COLO829 (cell line): ENCODE results near the gene SKAP2.
"Not testable (repeated sequence)": the region's sequence is repeated elsewhere in the genome, so short reads cannot be mapped to it uniquely, and the experiment has no call there.

ENCODE experiments used
- DNase-seq: peaks from one replicate; pipeline ENCODE4 v3.0.0; 2012; ENCODE audit warnings: low spot score

SKAP2 gene

DNA sequence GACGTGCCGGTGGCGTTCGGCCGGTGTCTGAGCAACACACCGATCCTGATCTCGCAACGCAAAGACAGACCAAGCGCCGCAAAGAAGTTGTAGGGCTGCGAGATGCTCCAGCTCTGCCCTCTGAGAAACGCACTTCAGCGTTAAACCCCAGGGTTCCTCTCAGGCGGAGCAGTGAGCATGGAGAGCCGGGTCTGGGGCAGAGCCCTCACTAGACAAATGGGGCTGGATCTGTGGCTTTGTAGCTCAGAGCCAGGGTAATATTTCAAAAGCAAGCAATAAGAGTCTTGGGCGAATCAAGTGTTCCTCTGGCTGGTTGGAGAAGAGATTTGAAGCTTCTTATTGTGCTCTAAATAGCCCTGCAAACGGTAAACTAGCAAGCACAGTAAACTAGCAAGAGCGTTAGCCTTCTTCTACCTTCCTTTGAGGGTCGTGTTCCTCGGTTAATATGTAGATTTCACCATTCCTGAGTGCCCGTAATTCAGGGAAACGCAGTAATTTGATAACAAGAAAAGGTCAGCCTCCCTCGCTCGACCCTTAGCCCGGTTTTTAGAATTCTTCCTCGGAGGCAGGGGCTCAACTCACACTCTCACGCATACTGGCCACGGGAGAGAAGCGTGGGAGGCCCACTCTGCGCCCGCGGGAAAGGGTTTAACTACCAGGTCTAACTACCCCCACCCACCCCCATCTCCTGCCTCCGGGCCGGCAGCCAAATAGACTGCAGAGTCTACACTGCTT is 6.7 kb downstream of the SKAP2 start:
- no peak for DNase-seq

DNA sequence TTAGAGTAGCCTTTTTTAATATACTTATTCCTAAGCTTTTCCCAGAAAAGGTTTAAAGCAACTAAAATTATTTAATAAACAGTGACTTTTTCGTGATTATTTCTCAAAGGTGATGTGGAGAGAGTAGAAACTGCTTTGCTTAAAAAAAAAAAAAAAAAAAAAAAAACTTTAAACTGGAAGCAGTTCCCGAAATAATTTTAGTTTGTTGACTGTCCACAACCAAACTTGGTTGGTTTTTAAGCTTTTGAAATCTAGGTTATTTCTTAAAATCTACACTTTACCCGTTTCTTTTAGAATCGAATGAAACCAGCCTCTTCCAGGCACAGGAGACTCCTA is 7.3 kb downstream of the SKAP2 start:
- DNase-seq, result no peak

DNA sequence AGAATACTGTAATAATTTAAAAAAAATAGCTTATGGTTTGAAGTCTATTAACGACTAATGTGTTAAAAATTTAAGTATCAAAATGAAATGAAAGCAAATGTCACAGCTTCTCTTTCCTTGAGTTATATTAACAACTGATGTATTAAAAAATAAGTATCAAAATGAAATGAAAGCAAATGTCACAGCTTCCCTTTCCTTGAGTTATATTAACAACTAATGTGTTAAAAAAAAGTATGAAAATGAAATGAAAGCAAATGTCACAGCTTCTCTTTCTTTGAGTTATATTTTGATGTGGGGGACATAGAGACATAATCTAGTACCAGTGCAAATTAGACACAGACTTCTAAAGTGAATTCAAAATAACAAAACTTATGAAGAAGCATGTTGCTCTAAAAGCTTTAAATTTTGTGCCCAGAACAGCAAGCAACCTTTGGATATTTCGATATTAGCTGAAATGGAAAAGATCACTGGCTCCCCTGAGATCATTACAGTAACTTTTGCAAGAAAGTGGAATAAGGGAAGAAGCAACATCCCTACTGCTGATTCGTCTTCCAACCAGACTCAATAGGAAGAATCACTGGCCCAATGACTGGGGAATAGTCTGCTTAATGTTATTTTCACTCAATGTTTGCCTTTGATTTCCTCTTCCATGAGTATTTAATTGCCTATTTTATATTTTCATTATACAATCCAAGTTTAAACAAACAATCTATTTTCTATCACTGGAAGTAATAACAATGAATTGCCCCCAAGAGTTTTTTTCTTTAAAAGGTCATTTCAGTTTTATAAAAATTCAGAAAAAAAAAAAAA is 8.0 kb downstream of the SKAP2 start:
- no peak for DNase-seq

DNA sequence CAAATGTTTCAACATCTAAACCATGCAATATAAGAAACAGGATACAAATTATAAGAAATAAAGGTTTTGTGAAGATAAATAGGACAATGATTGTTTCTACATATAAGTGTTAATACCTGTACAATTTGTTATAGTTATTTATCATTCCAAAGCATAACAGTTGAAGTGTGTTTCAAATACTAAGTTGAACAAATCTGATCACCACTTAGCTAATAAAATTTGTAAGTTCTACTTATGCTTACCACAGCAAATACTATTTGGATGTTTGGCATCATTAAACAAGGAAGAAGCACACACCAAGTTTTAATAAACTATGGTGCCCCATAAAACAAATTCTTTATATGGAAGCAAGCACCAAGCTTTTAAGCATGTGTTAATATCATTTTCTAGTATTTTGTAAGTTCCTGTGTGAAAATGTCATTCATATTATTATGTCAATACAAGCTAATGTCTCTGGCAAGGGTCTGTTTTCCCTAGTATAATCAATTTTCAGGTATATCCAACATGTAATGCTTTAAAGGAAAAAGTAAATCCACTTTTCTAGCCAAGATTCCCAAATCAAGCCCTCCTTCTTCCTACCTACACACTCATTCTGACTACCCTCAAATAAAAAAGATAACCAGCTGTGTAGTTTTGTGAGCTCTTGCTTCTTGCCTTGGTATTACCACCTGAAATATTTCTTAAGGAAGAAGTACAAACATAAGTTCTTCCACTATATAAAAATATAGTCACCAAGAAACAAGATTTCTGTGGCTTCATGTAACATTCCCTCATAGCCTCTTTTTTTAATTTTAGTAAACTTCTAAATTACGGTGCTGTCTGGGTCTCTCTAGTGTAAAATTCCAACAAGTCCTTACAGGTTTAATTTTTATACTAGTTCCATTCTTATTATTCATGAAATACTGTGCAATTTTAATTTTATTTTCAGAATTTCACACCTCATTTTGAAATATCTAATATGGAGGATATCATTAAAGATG is 9.2 kb downstream of the SKAP2 start:
- no peak for DNase-seq

DNA sequence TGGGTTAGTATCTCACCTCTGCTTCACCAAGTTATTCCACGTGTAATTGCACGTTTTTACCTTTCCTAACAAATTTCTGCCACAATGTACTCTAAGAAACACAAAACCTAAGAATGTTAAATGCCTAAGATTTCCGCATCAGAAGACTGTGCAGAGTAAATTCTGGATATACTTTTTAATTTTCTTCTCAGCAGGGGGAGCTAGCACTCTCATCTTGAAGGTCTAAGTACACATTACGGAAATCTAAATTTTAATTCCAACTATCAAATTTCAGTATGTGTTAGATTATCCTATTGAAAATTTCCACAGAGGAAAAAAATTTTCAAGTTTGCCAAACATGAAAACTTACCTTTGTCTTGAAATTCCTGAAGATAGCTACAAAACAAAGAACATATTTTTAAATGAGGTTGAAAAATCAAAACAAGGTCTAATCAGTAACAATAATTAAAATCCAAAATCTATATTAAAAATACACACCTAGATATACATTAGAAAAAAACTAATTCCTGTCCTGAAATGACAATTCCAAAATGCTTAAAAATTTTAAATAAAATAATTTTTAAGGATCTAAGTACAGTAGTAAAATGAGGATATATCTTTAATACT is 10.5 kb downstream of the SKAP2 start:
- no peak for DNase-seq

DNA sequence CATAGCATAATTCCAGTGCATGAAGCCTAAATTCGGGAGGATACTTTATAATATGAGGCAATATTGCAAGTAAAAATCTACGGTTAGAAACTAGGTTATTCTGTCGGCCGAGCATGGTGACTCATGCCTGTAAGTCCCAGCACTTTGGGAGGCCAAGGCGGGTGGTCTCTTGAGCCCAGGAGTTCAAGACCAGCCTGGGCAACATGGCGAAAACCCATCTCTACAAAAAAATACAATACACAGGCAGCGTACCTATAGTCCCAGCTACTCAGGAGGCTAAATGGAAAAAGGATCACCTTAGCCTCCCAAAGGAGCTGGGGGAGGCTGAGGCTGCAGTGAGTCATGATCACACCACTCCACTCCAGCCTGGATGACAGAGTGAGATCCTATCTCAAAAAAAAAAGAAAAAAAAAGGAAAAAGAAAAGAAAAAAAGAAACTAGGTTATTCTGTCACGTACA is 14.2 kb downstream of the SKAP2 start:
- no peak for DNase-seq

DNA sequence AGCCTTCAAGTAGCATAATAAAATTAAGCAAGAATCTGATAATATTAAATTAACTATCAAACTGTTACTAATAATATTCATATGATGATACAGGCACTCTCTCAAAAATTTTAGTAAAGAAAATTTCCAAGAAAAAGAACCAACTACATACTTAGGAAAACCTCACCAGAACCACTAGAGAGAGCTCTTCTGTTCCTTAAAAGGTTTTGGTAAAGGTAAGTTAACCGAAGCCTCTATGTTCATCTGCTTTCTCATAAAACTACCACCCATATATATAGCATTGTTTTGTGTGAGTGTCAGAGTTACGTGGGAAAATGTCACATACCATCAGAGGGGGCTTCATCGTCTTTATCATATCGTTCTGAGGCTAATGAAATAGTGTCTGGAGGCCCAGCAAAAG is 20.7 kb downstream of the SKAP2 start:
- DNase-seq, result no peak

DNA sequence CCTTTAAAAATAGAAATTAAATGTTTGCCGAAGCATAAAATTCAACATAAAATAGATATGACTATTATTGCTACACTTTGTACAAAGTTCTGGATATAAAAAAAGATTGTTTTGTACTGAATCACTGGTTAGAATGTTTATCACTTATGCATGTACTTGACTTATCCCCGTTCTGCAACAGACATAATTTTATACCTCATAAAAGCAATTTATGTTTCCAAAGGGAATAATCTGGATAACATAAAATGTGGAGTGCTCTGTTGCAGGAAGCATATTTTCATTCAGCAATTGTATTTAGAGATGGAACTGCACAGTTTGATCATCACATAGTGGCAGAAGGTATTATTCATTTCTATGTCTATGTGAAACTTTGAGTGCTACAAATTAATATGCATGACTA is 21.5 kb downstream of the SKAP2 start:
- no peak for DNase-seq

DNA sequence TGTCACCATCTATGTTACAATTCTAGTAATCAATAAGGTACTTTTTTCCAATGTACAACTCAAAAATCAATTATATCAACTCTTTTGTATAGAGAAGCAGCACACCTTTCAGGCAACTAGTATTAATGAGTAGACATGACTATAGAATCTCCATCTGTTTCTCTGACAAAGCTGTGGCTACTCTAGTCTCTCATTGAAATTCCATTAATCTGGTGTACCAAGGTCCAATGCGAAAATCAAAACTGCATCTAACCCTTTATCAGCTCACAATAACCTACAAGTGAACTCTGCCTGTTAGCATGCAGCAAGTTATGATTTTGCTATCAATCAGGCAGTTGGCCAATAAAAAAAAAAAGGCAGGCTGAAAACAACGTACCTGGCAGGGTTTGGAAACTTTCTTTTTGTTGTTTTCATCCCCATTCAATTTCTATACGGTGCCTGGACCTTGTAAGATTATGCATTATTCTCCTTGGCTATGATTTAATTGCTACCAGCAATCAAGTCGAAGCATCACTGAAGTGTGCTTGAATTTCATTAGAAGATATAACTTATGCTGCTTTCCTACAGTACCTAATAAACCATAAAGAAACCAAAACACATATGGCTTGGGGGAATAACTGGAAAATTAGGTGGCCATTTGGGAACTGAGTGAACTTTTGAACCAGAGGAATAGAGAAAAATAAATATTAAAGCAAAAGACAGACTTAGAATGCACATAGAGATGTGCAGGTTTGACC is 23.2 kb downstream of the SKAP2 start:
- no peak for DNase-seq

DNA sequence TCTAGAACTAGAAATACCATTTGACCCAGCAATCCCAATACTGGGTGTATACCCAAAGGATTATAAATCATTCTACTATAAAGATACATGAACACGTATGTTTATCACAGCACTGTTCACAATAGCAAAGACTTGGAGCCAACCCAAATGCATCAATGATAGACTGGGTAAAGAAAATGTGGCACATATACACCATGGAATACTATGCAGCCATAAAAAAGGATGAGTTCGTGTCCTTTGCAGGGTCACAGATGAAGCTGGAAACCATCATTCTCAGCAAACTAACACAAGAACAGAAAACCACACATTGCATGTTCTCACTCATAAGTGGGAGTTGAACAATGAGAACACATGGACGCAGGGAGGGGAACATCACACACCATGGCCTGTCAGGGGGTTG is 27.6 kb downstream of the SKAP2 start:
- not testable (repeated sequence) for DNase-seq

DNA sequence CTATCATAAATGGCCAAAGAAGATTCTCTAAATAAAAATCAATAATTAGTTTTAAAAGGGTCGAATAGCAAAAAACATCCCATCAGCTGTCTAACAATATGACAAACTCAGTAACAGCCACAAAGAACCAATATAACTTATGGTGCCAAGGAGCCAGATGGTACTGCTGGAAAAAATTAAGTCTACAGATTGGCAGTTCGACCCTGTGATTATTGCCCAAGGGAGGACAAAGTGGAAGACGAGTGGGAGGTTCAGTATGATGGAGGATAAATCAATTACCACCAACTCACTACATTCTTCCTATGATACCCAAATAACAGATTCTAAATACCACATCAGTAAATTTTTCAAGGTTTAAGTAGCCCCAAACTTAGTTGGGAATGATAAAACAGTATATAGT is 49.0 kb downstream of the SKAP2 start:
- no peak for DNase-seq

DNA sequence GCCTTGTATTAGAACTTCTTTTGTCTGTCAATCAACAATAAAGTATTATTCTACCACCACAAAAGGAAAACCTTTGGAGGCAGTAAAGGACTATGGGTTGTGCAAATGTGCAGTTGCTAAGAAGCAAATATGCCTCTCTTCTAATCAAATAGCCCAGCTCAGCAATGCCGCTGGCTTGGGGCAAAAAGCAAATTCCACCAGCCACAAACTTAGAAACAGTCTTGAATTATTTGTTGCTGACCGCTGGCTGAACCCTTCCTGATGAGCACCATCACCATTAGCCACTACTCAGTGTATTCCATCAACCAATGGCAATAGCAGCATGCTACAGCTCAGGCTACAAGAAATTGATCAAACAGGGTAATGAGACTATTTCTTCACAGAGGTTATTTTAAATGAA is 51.0 kb downstream of the SKAP2 start:
- peak; percentile 76 for DNase-seq

DNA sequence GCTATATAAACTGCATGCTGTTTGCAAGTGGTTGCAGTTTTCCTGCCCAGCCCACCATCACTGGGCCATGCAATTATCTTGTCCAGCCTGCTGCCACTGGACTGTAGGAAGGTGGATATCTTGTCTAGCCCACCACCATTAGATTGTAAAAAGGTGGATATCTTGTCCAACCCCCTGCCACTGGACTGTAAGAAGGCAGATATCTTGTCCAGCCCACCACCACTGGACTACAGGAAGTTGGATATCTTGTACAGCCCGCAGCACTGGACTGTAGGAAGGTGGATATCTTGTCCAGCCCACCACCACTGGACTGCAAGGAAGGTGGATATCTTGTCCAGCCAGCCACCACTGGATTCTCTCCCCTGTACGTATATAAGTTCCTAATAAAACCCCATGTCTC is 69.8 kb downstream of the SKAP2 start:
- DNase-seq, result no peak

DNA sequence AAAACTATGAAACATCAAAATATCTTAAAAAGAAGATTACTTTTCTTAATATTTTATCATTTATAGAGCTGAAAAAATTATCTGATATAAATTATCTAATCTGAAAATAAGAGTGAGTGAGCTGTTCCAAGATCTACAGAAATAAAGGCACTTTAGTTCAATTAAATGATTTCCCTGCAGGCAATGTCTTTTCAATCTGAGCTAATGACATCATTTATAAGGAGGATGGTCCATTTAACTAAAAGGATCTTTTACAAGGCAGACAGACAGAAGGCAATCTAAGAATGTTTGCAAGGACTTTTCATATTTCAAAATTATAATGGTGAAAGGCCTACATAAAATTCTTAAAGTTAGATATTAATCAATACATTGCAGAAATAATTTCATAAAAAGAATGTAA is 71.8 kb downstream of the SKAP2 start:
- DNase-seq, result peak; percentile 38

DNA sequence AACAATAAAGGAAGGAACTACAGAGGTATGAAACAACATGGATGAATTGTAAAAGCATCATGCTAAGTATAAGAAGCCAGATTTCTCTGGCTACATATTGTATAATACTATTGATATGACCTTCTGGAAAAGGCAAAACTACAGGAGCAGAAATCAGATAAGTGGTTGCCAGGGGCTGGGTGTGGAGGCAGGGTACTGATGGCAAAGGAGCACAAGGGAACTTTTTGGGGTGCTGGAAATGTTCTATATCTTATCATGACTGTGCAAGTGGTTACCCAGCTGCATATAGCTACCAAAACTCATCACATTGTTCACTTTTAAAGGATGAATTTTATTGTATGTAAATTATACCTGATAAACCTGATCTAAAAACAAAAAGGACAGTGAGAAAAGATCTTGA is 72.4 kb downstream of the SKAP2 start:
- DNase-seq, result no peak

DNA sequence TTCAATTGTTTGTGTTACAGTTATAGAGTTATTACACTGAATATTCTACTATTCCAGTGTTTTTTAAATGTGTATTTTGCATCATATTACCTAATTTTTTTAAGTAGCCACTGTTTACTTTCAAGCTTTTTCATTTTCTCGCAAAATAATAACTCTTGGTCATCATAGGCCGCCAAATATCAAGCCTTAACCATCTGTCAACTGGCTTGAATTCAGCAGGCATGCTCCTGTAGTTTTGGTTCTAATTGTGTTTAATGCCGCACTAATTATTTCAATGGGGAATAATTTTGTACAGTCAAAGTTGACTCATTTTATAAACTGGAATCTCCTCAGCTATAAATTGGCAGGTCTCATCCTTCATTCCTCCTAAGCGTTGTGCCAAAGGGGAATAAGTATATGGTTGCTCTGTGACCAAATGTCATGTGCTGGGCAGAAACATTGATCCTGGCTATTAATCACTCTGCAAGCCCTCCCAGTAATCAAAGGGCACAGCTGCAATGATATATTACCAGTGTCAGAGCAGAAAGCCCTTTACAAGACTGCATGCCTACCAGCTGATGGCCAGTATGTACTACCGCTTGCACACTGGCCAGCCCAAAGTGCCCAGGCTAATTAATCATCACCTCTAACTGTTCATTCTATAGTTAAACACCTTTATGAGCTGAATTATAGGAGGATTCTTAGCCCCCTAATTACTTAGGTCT is 74.8 kb downstream of the SKAP2 start:
- DNase-seq, result no peak

DNA sequence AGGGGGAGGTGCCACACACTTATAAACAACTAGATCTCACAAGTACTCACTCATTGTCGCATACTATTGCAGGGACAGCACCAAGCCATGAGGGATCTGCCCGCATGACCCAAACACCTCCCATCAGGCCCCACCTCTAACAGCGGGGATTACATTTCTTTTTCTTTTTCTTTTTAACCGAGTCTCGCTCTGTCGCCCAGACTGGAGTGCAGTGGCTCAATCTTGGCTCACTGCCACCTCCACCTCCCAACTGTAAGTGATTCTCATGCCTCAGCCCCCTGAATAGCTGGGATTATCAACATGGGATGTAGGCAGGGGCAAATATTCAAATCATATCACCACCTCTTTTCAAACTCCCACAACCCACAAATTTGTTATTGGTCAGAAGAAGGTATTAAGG is 76.7 kb downstream of the SKAP2 start:
- DNase-seq, result no peak

DNA sequence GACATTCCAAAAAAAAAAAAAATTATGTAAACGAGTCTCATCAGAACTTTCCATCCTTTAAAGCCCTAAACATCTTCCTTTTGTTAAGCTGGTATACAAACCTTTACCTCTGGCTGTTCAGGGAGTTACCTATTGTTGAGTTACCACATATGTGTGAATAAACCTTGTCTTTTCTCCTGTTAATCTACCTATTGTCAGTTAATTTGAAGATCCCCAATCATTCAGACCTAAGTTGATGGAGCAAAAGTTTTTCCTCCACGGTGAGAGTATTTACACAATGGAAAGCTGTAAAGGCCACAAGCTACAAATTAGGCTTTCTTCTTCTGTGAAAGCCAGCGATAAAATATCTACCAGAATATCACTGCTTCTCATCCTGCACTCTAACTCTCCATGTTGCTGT is 80.3 kb downstream of the SKAP2 start:
- DNase-seq, result no peak

DNA sequence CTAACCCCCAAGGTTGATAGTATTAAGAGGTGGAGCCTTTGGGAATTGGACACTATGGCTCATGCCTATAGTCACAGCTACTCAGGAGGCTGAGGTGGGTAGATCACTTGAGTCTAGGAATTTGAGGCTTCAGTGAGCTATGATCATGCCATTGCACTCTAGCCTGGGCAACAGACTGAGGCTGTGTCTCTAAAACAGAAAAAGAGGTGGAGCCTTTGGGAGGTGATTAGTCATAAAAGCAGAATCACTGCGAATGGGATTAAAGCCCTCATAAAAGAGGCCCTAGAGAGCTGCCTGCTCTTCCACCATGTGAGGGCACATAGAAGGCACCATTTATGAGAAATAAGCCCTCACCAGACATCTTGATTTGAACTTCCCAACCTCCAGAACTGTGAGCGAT is 81.9 kb downstream of the SKAP2 start:
- no peak for DNase-seq

DNA sequence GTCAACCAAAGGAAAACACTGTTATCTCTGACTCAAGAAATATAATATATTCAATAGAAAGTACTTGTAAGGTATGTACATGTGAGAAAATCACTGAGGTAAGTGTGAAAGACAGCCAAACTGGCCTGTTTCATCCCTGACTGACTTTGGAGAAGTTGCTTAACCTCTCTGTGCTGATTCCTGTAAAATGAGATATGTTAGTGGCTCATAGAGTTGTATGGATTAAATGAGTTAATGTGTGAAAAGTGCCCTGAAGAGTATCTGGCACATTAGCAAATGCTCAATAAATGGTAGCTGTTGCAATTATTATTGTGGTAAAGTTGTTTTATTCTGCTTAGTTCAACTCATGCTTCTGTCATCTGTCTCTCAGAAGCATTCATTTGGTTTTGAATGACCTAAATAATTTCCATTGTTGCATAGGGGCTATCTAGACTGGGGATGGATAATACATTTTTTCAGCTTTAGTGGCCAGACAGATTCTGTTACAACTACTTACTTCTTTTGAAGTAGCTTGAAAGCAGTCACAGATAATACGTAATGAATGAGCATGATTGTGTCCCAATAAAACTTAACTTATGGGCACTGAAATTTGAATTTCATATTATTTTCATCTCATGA is 84.3 kb downstream of the SKAP2 start:
- DNase-seq, result peak; percentile 35
